Measurements from ENCODE around the gene TIMELESS. TPM values are rescaled to one million over a fixed set of nuclear protein-coding genes. Genes with fewer than 3 reads are reported as not detected.

Gene TIMELESS
- total and polyA plus RNA-seq, 10 of the 15 experiments (the other 5 are each of a cell fraction or from before 2014, with no cell fraction given), result 5.8 to 57.8 (median 31.8) TPM

DNA sequence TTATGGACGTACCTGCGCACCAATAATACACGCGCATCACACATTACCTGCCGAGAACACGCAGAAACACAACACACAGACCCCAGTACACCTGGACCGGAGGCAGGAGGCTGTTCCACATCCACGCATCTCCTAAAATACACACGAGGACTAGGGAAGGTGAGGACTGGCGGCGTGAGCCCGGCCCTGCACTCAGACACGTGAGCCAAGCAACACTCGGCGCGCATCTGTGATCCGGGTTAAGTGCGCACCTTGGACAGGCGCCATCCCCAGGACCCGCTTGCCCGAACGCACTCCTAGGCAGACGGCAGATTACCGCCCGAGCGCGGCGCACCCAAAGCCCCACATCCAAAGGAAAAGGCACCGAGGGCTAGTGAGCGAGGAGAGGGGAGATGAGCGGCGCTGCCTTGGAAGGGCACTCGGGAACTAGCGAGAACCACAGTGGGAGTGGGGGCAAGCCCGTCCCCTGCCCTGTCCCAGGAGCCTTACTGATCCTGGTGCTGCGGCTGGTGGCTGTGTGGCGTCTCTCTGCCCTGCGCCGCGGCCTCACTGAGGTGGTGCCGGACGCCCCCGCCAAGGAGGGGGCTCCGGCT is 38.3 kb upstream of the TIMELESS start (continued):
- TF ChIP-seq, protein P1, sequence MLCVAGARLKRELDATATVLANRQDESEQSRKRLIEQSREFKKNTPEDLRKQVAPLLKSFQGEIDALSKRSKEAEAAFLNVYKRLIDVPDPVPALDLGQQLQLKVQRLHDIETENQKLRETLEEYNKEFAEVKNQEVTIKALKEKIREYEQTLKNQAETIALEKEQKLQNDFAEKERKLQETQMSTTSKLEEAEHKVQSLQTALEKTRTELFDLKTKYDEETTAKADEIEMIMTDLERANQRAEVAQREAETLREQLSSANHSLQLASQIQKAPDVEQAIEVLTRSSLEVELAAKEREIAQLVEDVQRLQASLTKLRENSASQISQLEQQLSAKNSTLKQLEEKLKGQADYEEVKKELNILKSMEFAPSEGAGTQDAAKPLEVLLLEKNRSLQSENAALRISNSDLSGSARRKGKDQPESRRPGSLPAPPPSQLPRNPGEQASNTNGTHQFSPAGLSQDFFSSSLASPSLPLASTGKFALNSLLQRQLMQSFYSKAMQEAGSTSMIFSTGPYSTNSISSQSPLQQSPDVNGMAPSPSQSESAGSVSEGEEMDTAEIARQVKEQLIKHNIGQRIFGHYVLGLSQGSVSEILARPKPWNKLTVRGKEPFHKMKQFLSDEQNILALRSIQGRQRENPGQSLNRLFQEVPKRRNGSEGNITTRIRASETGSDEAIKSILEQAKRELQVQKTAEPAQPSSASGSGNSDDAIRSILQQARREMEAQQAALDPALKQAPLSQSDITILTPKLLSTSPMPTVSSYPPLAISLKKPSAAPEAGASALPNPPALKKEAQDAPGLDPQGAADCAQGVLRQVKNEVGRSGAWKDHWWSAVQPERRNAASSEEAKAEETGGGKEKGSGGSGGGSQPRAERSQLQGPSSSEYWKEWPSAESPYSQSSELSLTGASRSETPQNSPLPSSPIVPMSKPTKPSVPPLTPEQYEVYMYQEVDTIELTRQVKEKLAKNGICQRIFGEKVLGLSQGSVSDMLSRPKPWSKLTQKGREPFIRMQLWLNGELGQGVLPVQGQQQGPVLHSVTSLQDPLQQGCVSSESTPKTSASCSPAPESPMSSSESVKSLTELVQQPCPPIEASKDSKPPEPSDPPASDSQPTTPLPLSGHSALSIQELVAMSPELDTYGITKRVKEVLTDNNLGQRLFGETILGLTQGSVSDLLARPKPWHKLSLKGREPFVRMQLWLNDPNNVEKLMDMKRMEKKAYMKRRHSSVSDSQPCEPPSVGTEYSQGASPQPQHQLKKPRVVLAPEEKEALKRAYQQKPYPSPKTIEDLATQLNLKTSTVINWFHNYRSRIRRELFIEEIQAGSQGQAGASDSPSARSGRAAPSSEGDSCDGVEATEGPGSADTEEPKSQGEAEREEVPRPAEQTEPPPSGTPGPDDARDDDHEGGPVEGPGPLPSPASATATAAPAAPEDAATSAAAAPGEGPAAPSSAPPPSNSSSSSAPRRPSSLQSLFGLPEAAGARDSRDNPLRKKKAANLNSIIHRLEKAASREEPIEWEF (IDR thresholded peaks at IDR 0.05; ENCODE audit: insufficient replicate concordance, low read depth, low read length), result no peak
- no peak for TF ChIP-seq POU2F2 (IDR thresholded peaks at IDR 0.05; ENCODE audit: borderline replicate concordance, low read depth, low read length)
- TF ChIP-seq, protein P2, sequence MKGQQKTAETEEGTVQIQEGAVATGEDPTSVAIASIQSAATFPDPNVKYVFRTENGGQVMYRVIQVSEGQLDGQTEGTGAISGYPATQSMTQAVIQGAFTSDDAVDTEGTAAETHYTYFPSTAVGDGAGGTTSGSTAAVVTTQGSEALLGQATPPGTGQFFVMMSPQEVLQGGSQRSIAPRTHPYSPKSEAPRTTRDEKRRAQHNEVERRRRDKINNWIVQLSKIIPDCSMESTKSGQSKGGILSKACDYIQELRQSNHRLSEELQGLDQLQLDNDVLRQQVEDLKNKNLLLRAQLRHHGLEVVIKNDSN (IDR thresholded peaks at IDR 0.05; ENCODE audit: borderline replicate concordance, extremely low read length, insufficient read depth, low read depth, low read length), result peak; percentile 24
- TF ChIP-seq EGR1 (IDR thresholded peaks at IDR 0.05; ENCODE audit: borderline replicate concordance in 1 of 2, low read depth in 2 of 2, low read length in 2 of 2), result 0 out of 3 replicates have a peak, but pooled peaks of 1 of the 2 experiments have one; percentile 40

DNA sequence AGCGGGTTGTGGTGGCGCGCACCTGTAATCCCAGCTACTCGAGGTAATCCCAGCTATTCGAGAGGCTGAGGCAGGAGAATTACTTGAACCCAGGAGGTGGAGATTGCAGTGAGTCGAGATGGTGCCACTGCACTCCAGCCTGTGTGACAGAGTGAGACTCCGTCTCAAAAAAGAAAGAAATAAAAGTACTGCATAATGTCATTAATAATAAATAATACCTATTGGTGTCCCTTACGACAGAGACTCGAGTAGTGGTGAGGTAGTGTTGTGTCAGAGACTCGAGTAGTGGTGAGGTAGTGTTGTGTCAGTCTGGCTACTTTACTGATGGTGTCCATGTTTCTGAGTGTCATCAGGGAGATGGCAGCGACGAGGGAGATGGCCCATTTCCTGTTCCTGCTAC is 37.5 kb upstream of the TIMELESS start:
- SMC1A ChIA-PET (ENCODE audit: uncharacterized antibody, unreplicated experiment), result no interaction called here
- POLR2A ChIA-PET, result no interaction called here
- H3K4me1 ChIP-seq (ENCODE audit: control insufficient read depth, insufficient read depth, low read length), result peaks cover 4% of the 10 kb centered on the region; the same call in 1 of the 2 replicates
- no peaks in the 10 kb centered on the region for H3K36me3 ChIP-seq (ENCODE audit: control insufficient read depth in 2 of 2, insufficient read depth in 2 of 2, low read length in 1 of 2)
- H3K9me3 ChIP-seq (replicated peaks; ENCODE audit: control insufficient read depth, insufficient read depth, low read length), result no peaks in the 10 kb centered on the region
- in situ Hi-C loops (cut with MboI) (no loop called here), intact Hi-C loops (cut with micrococcal nuclease; ENCODE audit: unreplicated experiment) (no loop called here)
- peaks cover 0 to 2% of the 10 kb centered on the region in 2 experiments; a peak in 2 of 4 replicates for H3K27me3 ChIP-seq (replicated peaks in 1 of 2; ENCODE audit: control insufficient read depth in 2 of 2, insufficient read depth in 2 of 2, low read length in 1 of 2)
- H4K20me1 ChIP-seq (ENCODE audit: control insufficient read depth, insufficient read depth), result no peaks in the 10 kb centered on the region
- no peak overlapping the region for H2AFZ ChIP-seq (ENCODE audit: control insufficient read depth, low read depth, low read length)
- TF ChIP-seq CREB1 (IDR thresholded peaks at IDR 0.05; ENCODE audit: low read depth), result 0 out of 2 replicates have a peak, but pooled peaks have one; percentile 19
- TF ChIP-seq RCOR1 (conservative IDR thresholded peaks at IDR 0.05; ENCODE audit: low read depth, low read length), result no peak
- TF ChIP-seq, protein P3, sequence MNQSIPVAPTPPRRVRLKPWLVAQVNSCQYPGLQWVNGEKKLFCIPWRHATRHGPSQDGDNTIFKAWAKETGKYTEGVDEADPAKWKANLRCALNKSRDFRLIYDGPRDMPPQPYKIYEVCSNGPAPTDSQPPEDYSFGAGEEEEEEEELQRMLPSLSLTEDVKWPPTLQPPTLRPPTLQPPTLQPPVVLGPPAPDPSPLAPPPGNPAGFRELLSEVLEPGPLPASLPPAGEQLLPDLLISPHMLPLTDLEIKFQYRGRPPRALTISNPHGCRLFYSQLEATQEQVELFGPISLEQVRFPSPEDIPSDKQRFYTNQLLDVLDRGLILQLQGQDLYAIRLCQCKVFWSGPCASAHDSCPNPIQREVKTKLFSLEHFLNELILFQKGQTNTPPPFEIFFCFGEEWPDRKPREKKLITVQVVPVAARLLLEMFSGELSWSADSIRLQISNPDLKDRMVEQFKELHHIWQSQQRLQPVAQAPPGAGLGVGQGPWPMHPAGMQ (IDR thresholded peaks at IDR 0.05; ENCODE audit: borderline replicate concordance), result no peak
- ATAC-seq (no peak), DNase-seq (ENCODE audit: low read depth, low spot score) (no peak), FAIRE-seq (no peak)
- no peak overlapping the region for H3K27ac ChIP-seq (ENCODE audit: control insufficient read depth, insufficient read depth)
- H3K9ac ChIP-seq (ENCODE audit: control insufficient read depth, insufficient read depth, low read length), result no peak overlapping the region
- CTCF ChIA-PET, result no interaction called here
- H3K4me2 ChIP-seq (ENCODE audit: control insufficient read depth, insufficient read depth), result no peak overlapping the region
- RAD21 ChIA-PET (ENCODE audit: unreplicated experiment), result no interaction called here
- WGBS (ENCODE audit: insufficient coverage, insufficient replicate concordance, low lambda C conversion rate, missing lambda C conversion rate), result 99% methylated on average over 12 of the region's 12 CpGs
- no peaks in the 10 kb centered on the region for H3K79me2 ChIP-seq (ENCODE audit: control insufficient read depth, insufficient read depth, low read length)
- H3K4me3 ChIP-seq, result no peak overlapping the region
- BruUV-seq (replicated peaks), result no TSS peak

Measured in GM12878 (cell line).